Fibroblast of peridontal ligament (primary cell): ENCODE results near the gene KANSL1.
"Not testable (repeated sequence)": the region's sequence is repeated elsewhere in the genome, so short reads cannot be mapped to it uniquely, and the experiment has no call there.

Source experiments
- DNase-seq: peaks from one replicate; pipeline ENCODE4 v3.0.0-alpha.2; 2010; ENCODE audit errors: extremely low read depth

Gene KANSL1

GRCh38 chr17:46117850-46118696 lies 75.2 kb downstream of the KANSL1 start:
- DNase-seq = no peak

- no peak for DNase-seq
Measured at GRCh38 chr17:46117117-46117516, 76.1 kb downstream of the KANSL1 start.

GRCh38 chr17:46115699-46116098 lies 77.5 kb downstream of the KANSL1 start:
- DNase-seq = peak; percentile 87

- DNase-seq = not testable (repeated sequence)
Measured at GRCh38 chr17:46111236-46111635, 82.0 kb downstream of the KANSL1 start.

GRCh38 chr17:46110219-46110618 lies 83.0 kb downstream of the KANSL1 start:
- no peak for DNase-seq

- DNase-seq = no peak
Measured at GRCh38 chr17:46109603-46110189, 83.5 kb downstream of the KANSL1 start.

- DNase-seq = no peak
Measured at GRCh38 chr17:46108550-46109110, 84.6 kb downstream of the KANSL1 start.

- DNase-seq = no peak
Measured at GRCh38 chr17:46108120-46108519, 85.1 kb downstream of the KANSL1 start.

GRCh38 chr17:46106966-46107644 lies 86.1 kb downstream of the KANSL1 start:
- no peak for DNase-seq

GRCh38 chr17:46102806-46103205 lies 90.4 kb downstream of the KANSL1 start:
- DNase-seq = not testable (repeated sequence)

GRCh38 chr17:46101785-46102617 lies 91.2 kb downstream of the KANSL1 start:
- DNase-seq = not testable (repeated sequence)

- DNase-seq = no peak
Measured at GRCh38 chr17:46100590-46100989, 92.6 kb downstream of the KANSL1 start.

GRCh38 chr17:46099865-46100264 lies 93.4 kb downstream of the KANSL1 start:
- DNase-seq = no peak

GRCh38 chr17:46097497-46097896 lies 95.7 kb downstream of the KANSL1 start:
- DNase-seq = peak; percentile 27

- DNase-seq = no peak
Measured at GRCh38 chr17:46092991-46093390, 100.2 kb downstream of the KANSL1 start.

- no peak for DNase-seq
Measured at GRCh38 chr17:46090871-46091270, 102.4 kb downstream of the KANSL1 start.

- DNase-seq = no peak
Measured at GRCh38 chr17:46089389-46089965, 103.8 kb downstream of the KANSL1 start.

- DNase-seq = no peak
Measured at GRCh38 chr17:46088595-46088994, 104.6 kb downstream of the KANSL1 start.

- DNase-seq = not testable (repeated sequence)
Measured at GRCh38 chr17:46087871-46088270, 105.4 kb downstream of the KANSL1 start.

- no peak for DNase-seq
Measured at GRCh38 chr17:46086821-46087220, 106.4 kb downstream of the KANSL1 start.

GRCh38 chr17:46085522-46085921 lies 107.7 kb downstream of the KANSL1 start:
- no peak for DNase-seq
